ENCODE data around the gene NAV2.

- TF ChIP-seq ETS1 (IDR thresholded peaks at IDR 0.05): no peak
- no peak for TF ChIP-seq CTCF (conservative IDR thresholded peaks at IDR 0.05; ENCODE audit: low read depth in 2 of 2)
- TF ChIP-seq POLR2AphosphoS5 (IDR thresholded peaks at IDR 0.05; ENCODE audit: low read depth): no peak
- TF ChIP-seq REST (IDR thresholded peaks at IDR 0.05; ENCODE audit: unreplicated experiment): no peak
Observed at GRCh38 chr11:19972091-19972490, 259.5 kb downstream of the NAV2 start.

Data from GM23338 (cell line).